HPDE6-E6E7 (cell line): ENCODE measurements around the gene PYGO2.
A peak's percentile ranks its signal among the peaks of the same experiment; 100 is the strongest.

ENCODE experiments used
- DNase-seq: peaks from one replicate; pipeline ENCODE4 v3.0.0; 2011; ENCODE audit warnings: missing footprints; ENCODE audit errors: extremely low spot score

The PYGO2 gene

GRCh38 chr1:154962156-154962749 is 671 bp upstream of the PYGO2 start:
- no peak for DNase-seq

DNA sequence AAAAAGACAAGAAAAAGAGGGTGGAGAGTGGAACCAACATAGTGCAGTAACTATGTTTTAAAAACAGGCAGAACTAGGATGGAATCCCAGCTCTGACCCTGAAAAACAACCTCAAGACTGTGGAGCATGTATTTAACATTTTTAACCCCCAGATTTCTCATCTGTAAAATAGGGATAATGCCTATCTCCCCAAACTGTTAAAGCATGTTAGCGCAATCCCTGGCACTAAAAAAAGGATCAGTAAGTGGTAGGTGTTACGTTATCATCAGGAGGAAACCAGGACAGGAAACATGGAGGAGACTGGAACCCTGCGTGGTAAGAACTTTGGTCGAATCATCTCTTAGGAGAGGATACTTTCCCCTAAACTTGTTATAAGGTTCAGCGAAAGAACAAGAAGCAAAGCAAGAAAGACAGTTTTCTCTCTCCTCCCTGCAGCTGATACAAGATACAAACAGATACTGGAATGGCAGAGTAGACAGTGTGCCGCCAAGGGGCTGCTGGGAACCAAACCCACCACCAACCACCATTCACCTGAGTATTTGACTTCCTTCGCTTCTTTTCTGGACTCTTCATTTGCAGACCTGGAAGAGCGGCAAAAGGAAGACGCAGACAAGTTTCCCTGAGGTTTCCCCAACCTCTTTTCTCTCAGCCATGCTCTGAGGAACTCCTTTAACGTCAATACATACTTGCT is 991 bp downstream of the PYGO2 start:
- no peak for DNase-seq

GRCh38 chr1:154959426-154959780 is 2.2 kb downstream of the PYGO2 start:
- no peak for DNase-seq

DNA sequence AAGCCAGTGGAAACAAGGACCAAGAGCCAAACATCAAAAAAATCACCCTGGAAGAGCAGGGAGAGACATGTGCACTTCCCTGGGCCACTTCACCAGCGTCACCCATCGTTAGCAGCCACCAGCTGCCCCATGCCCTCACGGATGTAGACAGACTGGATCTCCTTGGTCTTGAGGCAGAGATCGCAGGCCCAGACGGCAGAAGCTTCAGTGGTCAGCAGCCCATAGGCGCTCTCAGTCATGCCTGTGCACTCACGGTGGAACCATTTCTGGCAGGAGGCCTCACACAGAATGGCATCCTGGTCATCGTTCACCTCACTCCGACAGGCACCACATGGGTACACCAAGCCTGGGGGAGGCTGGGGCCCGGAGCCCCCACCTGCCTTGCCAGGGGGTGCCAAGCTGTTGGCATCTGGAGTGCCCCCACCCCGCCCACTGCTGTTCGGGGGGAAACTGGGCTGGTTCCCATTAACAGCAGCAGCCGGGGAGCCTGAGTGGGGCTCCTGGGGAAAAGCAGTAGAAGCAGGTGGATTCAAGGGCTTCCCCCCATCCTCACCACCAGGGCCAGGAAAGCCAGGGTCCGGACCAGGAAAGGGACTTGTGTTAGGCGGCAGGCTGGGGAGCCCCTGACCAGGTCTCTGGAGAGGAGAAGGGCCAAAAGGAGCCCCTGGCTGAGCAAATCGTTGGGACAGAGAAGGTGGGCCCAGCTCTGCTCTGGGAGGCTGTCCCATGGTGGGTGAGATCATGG is 2.7 kb downstream of the PYGO2 start:
- no peak for DNase-seq

- no peak for DNase-seq
Observed at GRCh38 chr1:154958036-154958435, 3.5 kb downstream of the PYGO2 start.

DNA sequence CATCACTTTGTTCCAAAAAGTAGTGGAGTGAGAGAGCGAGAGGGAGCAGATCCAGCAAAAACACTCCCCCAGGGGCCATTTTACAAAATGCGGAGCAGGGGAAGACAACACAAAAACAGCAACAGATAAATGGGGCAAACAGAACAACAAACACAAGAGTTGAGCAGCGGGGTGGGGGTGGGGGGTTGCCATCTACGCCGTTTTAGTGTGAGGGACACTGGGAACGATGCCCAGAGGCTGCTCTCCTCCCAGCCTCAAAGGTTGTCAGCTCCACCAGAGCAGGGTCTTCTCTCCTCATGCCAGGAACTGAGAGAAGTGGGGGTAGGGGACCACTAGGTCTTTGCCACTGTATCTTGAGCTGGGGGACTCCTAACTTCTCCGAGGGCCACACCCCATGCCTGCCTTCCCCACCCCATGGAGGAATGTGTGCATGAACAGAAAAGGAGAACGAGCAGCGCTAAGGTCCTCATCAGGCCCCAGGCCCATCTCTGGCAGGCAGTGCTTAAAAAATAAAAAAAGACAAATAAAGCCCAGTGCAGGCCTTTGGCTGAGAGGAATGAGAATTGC is 4.4 kb downstream of the PYGO2 start:
- DNase-seq: no peak

- DNase-seq: no peak
Observed at GRCh38 chr1:154956544-154956941, 5.0 kb downstream of the PYGO2 start.

- peak; percentile 95 for DNase-seq
Observed at GRCh38 chr1:154955718-154956543, 5.7 kb downstream of the PYGO2 start, which contains the start of gene PBXIP1. Gene PBXIP1, minus strand, starts transcription at chr1:154956099. Its CDS starts 2,378 bp downstream, at chr1:154953721.

- no peak for DNase-seq
Observed at GRCh38 chr1:154955039-154955717, 6.4 kb downstream of the PYGO2 start.

DNA sequence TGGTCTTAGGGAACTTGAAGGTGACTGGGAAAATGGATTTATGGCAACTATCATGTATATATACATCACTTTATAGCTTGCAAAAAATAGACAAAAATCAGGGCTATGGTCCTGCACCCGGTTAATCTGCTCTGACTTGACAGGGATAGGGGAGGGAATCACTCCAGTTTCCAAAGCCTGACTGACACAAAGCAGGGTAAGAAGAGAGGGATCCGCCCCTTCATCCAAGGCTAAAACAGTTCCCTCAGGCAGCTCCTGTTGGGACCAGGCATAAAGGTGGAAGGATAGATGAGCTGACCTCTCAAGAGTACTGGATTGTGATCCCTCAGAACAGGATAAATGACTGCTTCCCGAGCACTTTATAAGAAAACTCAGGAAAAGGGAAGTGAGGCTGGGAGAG is 7.0 kb downstream of the PYGO2 start:
- DNase-seq: no peak

DNA sequence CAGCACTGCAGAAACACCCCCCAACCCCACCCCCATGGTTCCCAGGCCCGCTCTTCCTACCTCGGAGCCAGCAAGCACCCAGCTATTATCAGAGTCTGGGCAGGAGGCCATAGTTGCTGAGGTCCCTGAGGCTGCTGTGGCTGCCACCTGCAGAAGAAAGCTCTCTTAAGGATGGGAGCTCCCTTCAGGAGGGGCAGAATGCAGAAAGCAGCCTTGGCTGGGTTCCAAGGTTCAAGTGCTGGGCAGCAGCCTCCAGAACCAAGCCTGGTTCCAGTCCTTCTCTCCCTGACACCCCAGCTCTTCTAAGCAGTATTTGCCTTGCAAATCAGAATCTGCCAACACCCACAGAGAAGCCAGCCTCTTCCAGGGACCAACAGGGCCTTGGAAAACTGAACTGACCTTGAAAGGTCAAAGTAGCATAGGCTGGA is 8.0 kb downstream of the PYGO2 start:
- DNase-seq: no peak

GRCh38 chr1:154952664-154953063 is 8.9 kb downstream of the PYGO2 start:
- no peak for DNase-seq

DNA sequence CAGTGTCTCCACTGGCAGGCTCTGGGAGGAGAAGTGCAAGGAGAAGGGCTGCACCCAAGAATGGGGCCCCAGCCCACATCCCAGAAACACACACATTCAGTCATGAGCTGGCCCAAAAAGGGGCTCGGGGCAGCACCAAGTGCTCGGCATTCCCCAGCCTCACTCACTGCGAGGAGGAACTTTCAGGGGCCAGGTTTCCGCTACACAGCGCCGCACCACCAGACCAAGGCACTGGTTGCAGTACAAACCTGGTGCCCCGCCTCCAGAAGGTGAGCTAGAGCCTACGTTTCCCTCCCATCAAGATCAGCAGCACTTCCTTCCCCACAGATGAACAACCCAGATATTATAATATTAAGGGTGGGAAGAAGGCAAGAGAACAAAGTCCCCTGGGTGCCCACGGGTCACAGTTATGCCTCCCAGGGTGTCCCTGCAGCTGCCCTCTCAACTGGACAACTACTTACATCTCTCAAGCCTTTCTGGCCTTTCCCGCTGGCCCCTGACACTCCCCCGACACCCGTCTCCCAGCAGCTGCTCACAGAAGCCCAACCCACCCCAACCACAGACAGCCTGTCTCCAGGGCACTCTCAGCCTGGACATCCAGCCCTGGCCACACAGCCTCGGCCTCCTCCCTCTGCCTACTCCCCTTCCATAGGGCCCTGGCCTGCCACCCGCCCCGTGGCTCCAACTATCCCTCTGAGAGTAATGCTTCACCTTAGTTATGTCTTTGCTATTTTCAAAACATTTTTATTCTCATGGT is 9.5 kb downstream of the PYGO2 start:
- DNase-seq: no peak

DNA sequence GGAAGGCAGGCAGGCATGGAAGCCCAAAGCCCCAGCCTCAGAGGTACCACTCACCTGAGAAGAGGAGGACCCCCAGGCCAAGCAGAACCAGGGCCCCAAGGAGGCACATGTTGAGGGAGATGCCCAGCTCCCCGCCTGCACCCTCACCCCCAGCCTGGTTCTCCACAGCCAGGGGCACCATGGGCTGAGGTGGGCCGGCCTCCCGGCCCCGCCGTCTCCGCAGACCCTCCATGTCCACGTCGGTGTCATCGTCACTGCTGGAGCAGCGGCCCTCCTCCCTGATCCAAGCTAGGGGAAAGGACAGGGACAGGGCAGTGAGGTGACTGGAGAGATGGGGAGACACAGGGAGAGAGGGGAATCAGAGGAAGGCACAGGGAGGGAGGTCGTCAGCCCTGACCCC is 13.5 kb downstream of the PYGO2 start:
- DNase-seq: no peak

GRCh38 chr1:154945962-154946850 is 15.4 kb downstream of the PYGO2 start:
- no peak for DNase-seq

GRCh38 chr1:154945160-154945961 is 16.2 kb downstream of the PYGO2 start:
- no peak for DNase-seq

GRCh38 chr1:154944401-154945159 is 17.0 kb downstream of the PYGO2 start:
- DNase-seq: no peak
